ENCODE results near the gene SLC4A8. TPM values are rescaled to one million over a fixed set of nuclear protein-coding genes. Genes with fewer than 3 reads are reported as not detected.

The SLC4A8 gene
- total and polyA plus RNA-seq, 7 donors = under 0.01 to 3.0 (median 0.71) TPM

- TF ChIP-seq CTCF (IDR thresholded peaks at IDR 0.05) = no peak
- TF ChIP-seq EP300 (IDR thresholded peaks at IDR 0.05) = no peak
- no peak for TF ChIP-seq POLR2A (IDR thresholded peaks at IDR 0.05)
- TF ChIP-seq POLR2AphosphoS5 (IDR thresholded peaks at IDR 0.05) = no peak
- 67 to 68% methylated on average over 4 of the region's 4 CpGs for WGBS, 2 donors
- Histone ChIP-seq H3K9me3 (no peaks in the 10 kb centered on the region), H3K36me3 (no peaks in the 10 kb centered on the region), H3K4me1 (no peaks in the 10 kb centered on the region), H3K27ac (no peak overlapping the region), H3K4me3 (no peak overlapping the region), H3K27me3 (no peaks in the 10 kb centered on the region)
- DNase-seq = no peak
- intact Hi-C loops (cut with DNase I) = no loop called here
Observed at GRCh38 chr12:51442324-51442723, 17.7 kb downstream of the SLC4A8 start.

GRCh38 chr12:51443573-51443972 lies 18.9 kb downstream of the SLC4A8 start:
- TF ChIP-seq POLR2A (IDR thresholded peaks at IDR 0.05) (no peak), POLR2AphosphoS5 (IDR thresholded peaks at IDR 0.05) (no peak), EP300 (IDR thresholded peaks at IDR 0.05) (no peak), CTCF (IDR thresholded peaks at IDR 0.05) (no peak)
- Histone ChIP-seq H3K27ac (no peak overlapping the region), H3K9me3 (no peaks in the 10 kb centered on the region), H3K27me3 (no peaks in the 10 kb centered on the region), H3K4me3 (no peak overlapping the region), H3K4me1 (no peaks in the 10 kb centered on the region), H3K36me3 (no peaks in the 10 kb centered on the region)
- no peak for DNase-seq
- 87% methylated on average over 5 of the region's 5 CpGs for WGBS, 2 donors
- intact Hi-C loops (cut with DNase I) = no loop called here

GRCh38 chr12:51448618-51449256 lies 24.1 kb downstream of the SLC4A8 start:
- H3K9me3 ChIP-seq = no peaks in the 10 kb centered on the region
- H3K4me3 ChIP-seq = no peak overlapping the region
- DNase-seq = no peak
- H3K36me3 ChIP-seq = no peaks in the 10 kb centered on the region
- intact Hi-C loops (cut with DNase I) = no loop called here
- 87 to 90% methylated on average over 3 of the region's 3 CpGs for WGBS, 2 donors
- H3K27me3 ChIP-seq = no peaks in the 10 kb centered on the region
- TF ChIP-seq CTCF (IDR thresholded peaks at IDR 0.05) (no peak), POLR2A (IDR thresholded peaks at IDR 0.05) (no peak), EP300 (IDR thresholded peaks at IDR 0.05) (no peak), POLR2AphosphoS5 (IDR thresholded peaks at IDR 0.05) (no peak)
- H3K4me1 ChIP-seq = no peaks in the 10 kb centered on the region
- no peak overlapping the region for H3K27ac ChIP-seq

GRCh38 chr12:51449580-51450246 lies 25.1 kb downstream of the SLC4A8 start:
- no peaks in the 10 kb centered on the region for H3K9me3 ChIP-seq
- H3K4me1 ChIP-seq = no peaks in the 10 kb centered on the region
- no peak overlapping the region for H3K4me3 ChIP-seq
- H3K36me3 ChIP-seq = no peaks in the 10 kb centered on the region
- intact Hi-C loops (cut with DNase I) = no loop called here
- 63 to 87% methylated on average over 3 of the region's 3 CpGs for WGBS, 2 donors
- no peak for TF ChIP-seq CTCF (IDR thresholded peaks at IDR 0.05)
- no peak for TF ChIP-seq POLR2A (IDR thresholded peaks at IDR 0.05)
- no peak for TF ChIP-seq EP300 (IDR thresholded peaks at IDR 0.05)
- no peak for TF ChIP-seq POLR2AphosphoS5 (IDR thresholded peaks at IDR 0.05)
- no peak for DNase-seq
- no peaks in the 10 kb centered on the region for H3K27me3 ChIP-seq
- no peak overlapping the region for H3K27ac ChIP-seq
